ENCODE results near the gene KLHL29.

Gene KLHL29

GRCh38 chr2:23705771-23706612 lies 321.0 kb downstream of the KLHL29 start:
- TF ChIP-seq FOXP2 (optimal IDR thresholded peaks at IDR 0.05; ENCODE audit: borderline replicate concordance, extremely low read depth, extremely low read length, insufficient read depth), result no peak
- no peak for TF ChIP-seq TAF1 (IDR thresholded peaks at IDR 0.05; ENCODE audit: borderline replicate concordance, insufficient read depth, low read length)
- no peak for TF ChIP-seq POLR2AphosphoS5 (IDR thresholded peaks at IDR 0.05; ENCODE audit: low read depth, low read length)
- TF ChIP-seq SIN3A (IDR thresholded peaks at IDR 0.05; ENCODE audit: borderline replicate concordance, insufficient read depth, low read length), result no peak
- TF ChIP-seq REST (IDR thresholded peaks at IDR 0.05; ENCODE audit: insufficient read depth in 1 of 2, low read depth in 2 of 2, low read length in 2 of 2), result no peak

- no peak for TF ChIP-seq SIN3A (IDR thresholded peaks at IDR 0.05; ENCODE audit: borderline replicate concordance, insufficient read depth, low read length)
- TF ChIP-seq REST (IDR thresholded peaks at IDR 0.05; ENCODE audit: insufficient read depth in 1 of 2, low read depth in 2 of 2, low read length in 2 of 2), result no peak
- TF ChIP-seq TAF1 (IDR thresholded peaks at IDR 0.05; ENCODE audit: borderline replicate concordance, insufficient read depth, low read length), result no peak
- TF ChIP-seq POLR2AphosphoS5 (IDR thresholded peaks at IDR 0.05; ENCODE audit: low read depth, low read length), result no peak
These were observed 321.7 kb downstream of the KLHL29 start for GRCh38 chr2:23706613-23707078.

- no peak for TF ChIP-seq TAF1 (IDR thresholded peaks at IDR 0.05; ENCODE audit: borderline replicate concordance, insufficient read depth, low read length)
- TF ChIP-seq POLR2AphosphoS5 (IDR thresholded peaks at IDR 0.05; ENCODE audit: low read depth, low read length), result no peak
- no peak for TF ChIP-seq REST (IDR thresholded peaks at IDR 0.05; ENCODE audit: insufficient read depth in 1 of 2, low read depth in 2 of 2, low read length in 2 of 2)
- no peak for TF ChIP-seq SIN3A (IDR thresholded peaks at IDR 0.05; ENCODE audit: borderline replicate concordance, insufficient read depth, low read length)
- TF ChIP-seq FOXP2 (optimal IDR thresholded peaks at IDR 0.05; ENCODE audit: borderline replicate concordance, extremely low read depth, extremely low read length, insufficient read depth), result no peak
These were observed 322.1 kb downstream of the KLHL29 start for GRCh38 chr2:23707096-23707495.

- no peak for TF ChIP-seq FOXP2 (optimal IDR thresholded peaks at IDR 0.05; ENCODE audit: borderline replicate concordance, extremely low read depth, extremely low read length, insufficient read depth)
- TF ChIP-seq TAF1 (IDR thresholded peaks at IDR 0.05; ENCODE audit: borderline replicate concordance, insufficient read depth, low read length), result no peak
- TF ChIP-seq REST (IDR thresholded peaks at IDR 0.05; ENCODE audit: insufficient read depth in 1 of 2, low read depth in 2 of 2, low read length in 2 of 2), result no peak
- TF ChIP-seq POLR2AphosphoS5 (IDR thresholded peaks at IDR 0.05; ENCODE audit: low read depth, low read length), result no peak
- TF ChIP-seq SIN3A (IDR thresholded peaks at IDR 0.05; ENCODE audit: borderline replicate concordance, insufficient read depth, low read length), result no peak
These were observed 323.8 kb downstream of the KLHL29 start for GRCh38 chr2:23708771-23709170.
